ENCODE measurements around the gene PLA2G6.

PLA2G6 gene

GRCh38 chr22:38109371-38110001 lies 72.1 kb downstream of the PLA2G6 start:
- DNase-seq, result no peak

GRCh38 chr22:38108561-38109319 lies 72.9 kb downstream of the PLA2G6 start:
- no peak for DNase-seq

GRCh38 chr22:38107692-38108515 lies 73.7 kb downstream of the PLA2G6 start:
- no peak for DNase-seq

- DNase-seq, result no peak
Observed at GRCh38 chr22:38106814-38107578, 74.6 kb downstream of the PLA2G6 start.

GRCh38 chr22:38104084-38104483 lies 77.5 kb downstream of the PLA2G6 start:
- no peak for DNase-seq

GRCh38 chr22:38103641-38104040 lies 78.0 kb downstream of the PLA2G6 start:
- DNase-seq, result no peak

GRCh38 chr22:38098410-38099249 lies 83.0 kb downstream of the PLA2G6 start:
- DNase-seq, result no peak

- no peak for DNase-seq
Observed at GRCh38 chr22:38097557-38098409, 83.8 kb downstream of the PLA2G6 start.

- DNase-seq, result no peak
Observed at GRCh38 chr22:38097058-38097457, 84.6 kb downstream of the PLA2G6 start.

GRCh38 chr22:38089474-38089851 lies 92.2 kb downstream of the PLA2G6 start:
- no peak for DNase-seq

- DNase-seq, result no peak
Observed at GRCh38 chr22:38088629-38089473, 92.8 kb downstream of the PLA2G6 start.

- DNase-seq, result no peak
Observed at GRCh38 chr22:38087855-38088254, 93.8 kb downstream of the PLA2G6 start.

- no peak for DNase-seq
Observed at GRCh38 chr22:38086942-38087341, 94.7 kb downstream of the PLA2G6 start.

GRCh38 chr22:38086001-38086845 lies 95.4 kb downstream of the PLA2G6 start:
- no peak for DNase-seq

- no peak for DNase-seq
Observed at GRCh38 chr22:38085501-38085900, 96.1 kb downstream of the PLA2G6 start.

GRCh38 chr22:38085056-38085455 lies 96.6 kb downstream of the PLA2G6 start:
- no peak for DNase-seq

GRCh38 chr22:38083931-38084631 lies 97.5 kb downstream of the PLA2G6 start, which contains the start of gene SLC16A8:
TSS of gene SLC16A8 (minus strand) at chr22:38084184. CDS start at chr22:38082873, 1,311 bp downstream.
- DNase-seq, result no peak
